KOPT-K1 (cell line): Measurements from ENCODE around the gene CHKA.

Experiments used
- H3K27ac ChIP-seq: fragments of 200-600 bp; sonication (generic); 2 replicates; pipeline ENCODE4 v1.5.1; 2016; ENCODE audit warnings: antibody characterized with exemption, mild to moderate bottlenecking, low read depth, low read length; ENCODE audit not compliant: poor library complexity, severe bottlenecking
- H3K36me3 ChIP-seq: fragments of 200-600 bp; sonication (generic); 2 replicates; pipeline ENCODE4 v1.5.1; 2017; ENCODE audit warnings: antibody characterized with exemption, mild to moderate bottlenecking, low read length, moderate library complexity; ENCODE audit not compliant: insufficient read depth
- H3K9me3 ChIP-seq: fragments of 200-600 bp; sonication (generic); 2 replicates; pipeline ENCODE4 v1.5.1; 2017; ENCODE audit warnings: antibody characterized with exemption, low read length, mild to moderate bottlenecking; ENCODE audit not compliant: insufficient read depth, poor library complexity, severe bottlenecking

CHKA gene

GRCh38 chr11:68077617-68078582, 43.3 kb downstream of the CHKA start:
- Histone ChIP-seq H3K36me3 (peaks cover 17% of the 10 kb centered on the region; the same call in 1 of the 2 replicates), H3K9me3 (no peaks in the 10 kb centered on the region), H3K27ac (no peak overlapping the region)

- Histone ChIP-seq H3K36me3 (peaks cover 31% of the 10 kb centered on the region), H3K9me3 (no peaks in the 10 kb centered on the region)
Observed at GRCh38 chr11:68076371-68077042, 44.7 kb downstream of the CHKA start.

GRCh38 chr11:68074584-68075352, 46.4 kb downstream of the CHKA start:
- Histone ChIP-seq H3K36me3 (peaks cover 49% of the 10 kb centered on the region), H3K9me3 (no peaks in the 10 kb centered on the region), H3K27ac (no peak overlapping the region)

More at GRCh38 chr11:68076371-68077042, 44.7 kb downstream of the CHKA start:
- no peak overlapping the region for H3K27ac ChIP-seq

- H3K9me3 ChIP-seq, result no peaks in the 10 kb centered on the region
- H3K36me3 ChIP-seq, result peaks cover 81% of the 10 kb centered on the region
- no peak overlapping the region for H3K27ac ChIP-seq
Observed at GRCh38 chr11:68071281-68072048, 49.7 kb downstream of the CHKA start.

GRCh38 chr11:68067991-68068390, 53.2 kb downstream of the CHKA start:
- peaks cover 99% of the 10 kb centered on the region for H3K36me3 ChIP-seq
- no peak overlapping the region for H3K27ac ChIP-seq
- no peaks in the 10 kb centered on the region for H3K9me3 ChIP-seq

GRCh38 chr11:68066742-68067141, 54.4 kb downstream of the CHKA start:
- Histone ChIP-seq H3K36me3 (peaks cover 99% of the 10 kb centered on the region), H3K9me3 (no peaks in the 10 kb centered on the region), H3K27ac (no peak overlapping the region)

GRCh38 chr11:68065841-68066240, 55.3 kb downstream of the CHKA start:
- H3K27ac ChIP-seq, result no peak overlapping the region
- peaks cover 99% of the 10 kb centered on the region for H3K36me3 ChIP-seq
- H3K9me3 ChIP-seq, result no peaks in the 10 kb centered on the region

- Histone ChIP-seq H3K27ac (no peak overlapping the region), H3K36me3 (peaks cover 96% of the 10 kb centered on the region), H3K9me3 (no peaks in the 10 kb centered on the region)
Observed at GRCh38 chr11:68064926-68065325, 56.3 kb downstream of the CHKA start.

- H3K9me3 ChIP-seq, result no peaks in the 10 kb centered on the region
- no peak overlapping the region for H3K27ac ChIP-seq
- H3K36me3 ChIP-seq, result peaks cover 78% of the 10 kb centered on the region
Observed at GRCh38 chr11:68061508-68061907, 59.7 kb downstream of the CHKA start.

GRCh38 chr11:68057807-68058206, 63.4 kb downstream of the CHKA start:
- no peaks in the 10 kb centered on the region for H3K9me3 ChIP-seq
- H3K36me3 ChIP-seq, result peaks cover 58% of the 10 kb centered on the region
- no peak overlapping the region for H3K27ac ChIP-seq

GRCh38 chr11:68056317-68057285, 64.6 kb downstream of the CHKA start:
- Histone ChIP-seq H3K36me3 (peaks cover 58% of the 10 kb centered on the region), H3K27ac (no peak overlapping the region), H3K9me3 (no peaks in the 10 kb centered on the region)

- Histone ChIP-seq H3K36me3 (peaks cover 64% of the 10 kb centered on the region), H3K9me3 (no peaks in the 10 kb centered on the region), H3K27ac (no peak overlapping the region)
Observed at GRCh38 chr11:68053981-68054812, 67.0 kb downstream of the CHKA start.

- no peak overlapping the region for H3K27ac ChIP-seq
- no peaks in the 10 kb centered on the region for H3K9me3 ChIP-seq
- peaks cover 65% of the 10 kb centered on the region for H3K36me3 ChIP-seq
Observed at GRCh38 chr11:68053117-68053516, 68.1 kb downstream of the CHKA start.
